Neural progenitor cell (in vitro differentiated cells): ENCODE measurements around the gene TP53.

Experiments used
- EZH2 ChIP-seq: fragments of 200-600 bp; sonication (generic); IDR thresholded peaks from 2 replicates; pipeline ENCODE4 v1.6.1; 2017; ENCODE audit warnings: antibody characterized with exemption, mild to moderate bottlenecking, moderate library complexity
- EZH2phosphoT487 ChIP-seq: fragments of 200-600 bp; sonication (generic); IDR thresholded peaks from 2 replicates; pipeline ENCODE4 v1.6.1; 2017; ENCODE audit warnings: antibody characterized with exemption
- TF ChIP-seq, protein P1 (sequence below): fragments of 200-600 bp; sonication (generic); IDR thresholded peaks from 2 replicates; pipeline ENCODE4 v1.5.1; 2017; ENCODE audit warnings: antibody characterized with exemption, mild to moderate bottlenecking

DNA sequence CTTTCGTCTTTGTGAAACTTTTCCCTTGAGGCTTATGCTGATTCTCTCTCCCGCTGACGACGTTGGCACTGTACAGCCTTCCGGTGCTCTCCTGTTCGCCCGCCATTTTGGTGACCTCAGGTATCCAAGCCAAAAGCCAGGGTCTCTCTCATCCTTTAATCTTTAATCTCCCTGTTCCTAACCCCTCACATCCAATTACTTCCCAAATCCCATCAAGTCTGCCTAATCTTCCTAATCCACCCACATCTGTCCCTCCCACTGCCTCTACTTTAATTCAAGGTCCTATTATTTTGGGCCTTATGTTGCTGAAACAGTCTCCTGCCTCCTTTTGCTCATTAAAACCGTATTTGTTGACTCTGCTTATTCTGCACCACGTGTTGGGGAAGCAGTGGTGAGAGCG is 8.3 kb upstream of the TP53 start:
- TF ChIP-seq, protein P1, sequence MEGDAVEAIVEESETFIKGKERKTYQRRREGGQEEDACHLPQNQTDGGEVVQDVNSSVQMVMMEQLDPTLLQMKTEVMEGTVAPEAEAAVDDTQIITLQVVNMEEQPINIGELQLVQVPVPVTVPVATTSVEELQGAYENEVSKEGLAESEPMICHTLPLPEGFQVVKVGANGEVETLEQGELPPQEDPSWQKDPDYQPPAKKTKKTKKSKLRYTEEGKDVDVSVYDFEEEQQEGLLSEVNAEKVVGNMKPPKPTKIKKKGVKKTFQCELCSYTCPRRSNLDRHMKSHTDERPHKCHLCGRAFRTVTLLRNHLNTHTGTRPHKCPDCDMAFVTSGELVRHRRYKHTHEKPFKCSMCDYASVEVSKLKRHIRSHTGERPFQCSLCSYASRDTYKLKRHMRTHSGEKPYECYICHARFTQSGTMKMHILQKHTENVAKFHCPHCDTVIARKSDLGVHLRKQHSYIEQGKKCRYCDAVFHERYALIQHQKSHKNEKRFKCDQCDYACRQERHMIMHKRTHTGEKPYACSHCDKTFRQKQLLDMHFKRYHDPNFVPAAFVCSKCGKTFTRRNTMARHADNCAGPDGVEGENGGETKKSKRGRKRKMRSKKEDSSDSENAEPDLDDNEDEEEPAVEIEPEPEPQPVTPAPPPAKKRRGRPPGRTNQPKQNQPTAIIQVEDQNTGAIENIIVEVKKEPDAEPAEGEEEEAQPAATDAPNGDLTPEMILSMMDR: no peak
- TF ChIP-seq EZH2 (no peak), EZH2phosphoT487 (no peak)
